HCT116 (cell line): ENCODE results near the gene STARD8. TPM values are rescaled to one million over a fixed set of nuclear protein-coding genes. Genes with fewer than 3 reads are reported as not detected.

ENCODE experiments used
- ATAC-seq: fragments of 200-7000 bp; cut with Tn5 transposase; 2 replicates; pipeline ENCODE4 v1.9.1; 2020; ENCODE audit warnings: mild to moderate bottlenecking, moderate library complexity
- BruUV-seq: library from RNA; stranded (reverse); fragments of 400-500 nt; replicated peaks from 2 replicates; lab custom pipeline; 2021; lab: Mats Ljungman, UMichigan
- CTCF ChIA-PET: fragments of 300-600 bp; sonication (Branson Sonifier 250); formaldehyde crosslinking; loops from one replicate; lab custom pipeline; 2021; ENCODE audit warnings: antibody characterized with exemption; lab: Charles Lee
- POLR2A ChIA-PET: fragments of 300-600, 350-600 bp; sonication (Branson Sonifier 250); formaldehyde crosslinking; loops from one replicate; lab custom pipeline; 2021; ENCODE audit warnings: antibody characterized with exemption; lab: Charles Lee
- RAD21 ChIA-PET, 2 experiments: fragments of 300-600 bp; sonication (Branson Sonifier 250); formaldehyde crosslinking; loops; one replicate each; lab custom pipeline; 2023; ENCODE audit warnings: low total read pairs in 2 of 2; ENCODE audit not compliant: uncharacterized antibody in 2 of 2, unreplicated experiment in 2 of 2, low non-redundant PET in 1 of 2; lab: Charles Lee
- DNase-seq: peaks from one replicate; pipeline ENCODE4 v3.0.0-alpha.2; 2010; ENCODE audit warnings: low read depth, low spot score
- H2AFZ ChIP-seq: fragments of 200-600 bp; shearing (Covaris generic), sonication (generic); 2 replicates; pipeline ENCODE4 v1.6.1; 2017; ENCODE audit warnings: low read depth, mixed run types, mixed read lengths, antibody characterized with exemption, low read length; ENCODE audit not compliant: poor library complexity, severe bottlenecking
- H3K27ac ChIP-seq: 2 replicates; pipeline ENCODE4 v1.5.1; 2012; ENCODE audit warnings: low read depth, low read length
- H3K27me3 ChIP-seq: fragments of 200-600 bp; sonication (generic); 2 replicates; pipeline ENCODE4 v1.6.1; 2016; ENCODE audit warnings: mixed run types, low read length, mixed read lengths; ENCODE audit not compliant: insufficient read depth
- H3K36me3 ChIP-seq, 2 experiments: fragments of 200-500 bp in 1 of 2; fragments of 200-600 bp in 1 of 2; sonication (Bioruptor generic) in 1 of 2; sonication (generic) in 1 of 2; 2 replicates each; pipeline versions ENCODE4 v1.5.1 to v1.6.1; 2014 to 2016; ENCODE audit warnings: low read length in 2 of 2, inconsistent platforms in 1 of 2, mixed read lengths in 1 of 2, mixed run types in 1 of 2; ENCODE audit not compliant: insufficient read depth in 2 of 2, control insufficient read depth in 1 of 2
- H3K4me1 ChIP-seq, 2 experiments: fragments of 200-600 bp in 1 of 2; sonication (generic) in 1 of 2; 2 replicates each; pipeline versions ENCODE4 v1.5.1 to v1.6.1; 2012 to 2017; ENCODE audit warnings: low read length in 2 of 2, inconsistent platforms in 1 of 2, mild to moderate bottlenecking in 1 of 2, mixed read lengths in 1 of 2, mixed run types in 1 of 2, moderate library complexity in 1 of 2; ENCODE audit not compliant: insufficient read depth in 2 of 2, control insufficient read depth in 1 of 2
- H3K4me2 ChIP-seq: fragments of 200-600 bp; sonication (generic); 2 replicates; pipeline ENCODE4 v1.6.1; 2017; ENCODE audit warnings: mixed run types, low read length, mixed read lengths
- H3K4me3 ChIP-seq, 2 experiments: fragments of 200-600 bp in 1 of 2; sonication (generic) in 1 of 2; replicated peaks in 1 of 2; 2 replicates each; pipeline ENCODE4 v1.5.1; 2011 to 2016; ENCODE audit warnings: low read length in 2 of 2, control low read depth in 1 of 2, low read depth in 1 of 2, mild to moderate bottlenecking in 1 of 2, mixed read lengths in 1 of 2, mixed run types in 1 of 2
- H3K79me2 ChIP-seq: fragments of 200-600 bp; sonication (generic); 2 replicates; pipeline ENCODE4 v1.6.1; 2017; ENCODE audit warnings: mild to moderate bottlenecking, mixed run types, low read length, moderate library complexity, mixed read lengths; ENCODE audit not compliant: insufficient read depth
- H3K9ac ChIP-seq: fragments of 200-600 bp; sonication (generic); 2 replicates; pipeline ENCODE4 v1.6.1; 2016; ENCODE audit warnings: low read length, mixed read lengths
- H3K9me2 ChIP-seq: fragments of 200-600 bp; sonication (generic), shearing (Covaris generic); 2 replicates; pipeline ENCODE4 v1.6.1; 2017; ENCODE audit warnings: mixed run types, mild to moderate bottlenecking, moderate library complexity; ENCODE audit not compliant: insufficient read depth
- H3K9me3 ChIP-seq, 2 experiments: fragments of 200-500 bp in 1 of 2; fragments of 200-600 bp in 1 of 2; sonication (Bioruptor generic) in 1 of 2; sonication (generic) in 1 of 2; 2 replicates each; pipeline ENCODE4 v1.6.1; 2014 to 2017; ENCODE audit warnings: low read length in 2 of 2, mixed read lengths in 2 of 2, inconsistent platforms in 1 of 2, low read depth in 1 of 2, mild to moderate bottlenecking in 1 of 2, mixed run types in 1 of 2, moderate library complexity in 1 of 2; ENCODE audit not compliant: control insufficient read depth in 1 of 2, insufficient read depth in 1 of 2
- H4K20me1 ChIP-seq: fragments of 200-600 bp; sonication (generic), shearing (Covaris generic); 2 replicates; pipeline ENCODE4 v1.6.1; 2017; ENCODE audit warnings: mixed run types, mild to moderate bottlenecking, moderate library complexity; ENCODE audit not compliant: insufficient read depth
- CEBPB ChIP-seq: IDR thresholded peaks from 2 replicates; pipeline ENCODE4 v1.6.1; 2012; ENCODE audit warnings: low read depth
- ELF1 ChIP-seq: IDR thresholded peaks from 2 replicates; pipeline ENCODE4 v1.6.1; 2012; ENCODE audit warnings: low read depth, borderline replicate concordance
- FOSL1 ChIP-seq: IDR thresholded peaks from 2 replicates; pipeline ENCODE4 v1.6.1; 2012; ENCODE audit warnings: low read depth
- POLR2A ChIP-seq: IDR thresholded peaks from 2 replicates; pipeline ENCODE4 v1.7.0; 2011; ENCODE audit warnings: borderline replicate concordance; ENCODE audit not compliant: insufficient read depth, insufficient read length; ENCODE audit errors: extremely low read depth
- POLR2AphosphoS5 ChIP-seq: IDR thresholded peaks from 2 replicates; pipeline ENCODE4 v1.6.1; 2011; ENCODE audit warnings: mild to moderate bottlenecking, low read depth, low read length, moderate library complexity
- SP1 ChIP-seq: IDR thresholded peaks from 2 replicates; pipeline ENCODE4 v1.6.1; 2012; ENCODE audit warnings: low read depth
- ZBTB33 ChIP-seq: IDR thresholded peaks from 2 replicates; pipeline ENCODE4 v1.6.1; 2011; ENCODE audit warnings: mild to moderate bottlenecking, low read length, moderate library complexity; ENCODE audit not compliant: insufficient replicate concordance; ENCODE audit errors: extremely low read depth
- intact Hi-C: fragments of 100-400 bp; cut with micrococcal nuclease; formaldehyde crosslinking; loops from 2 replicates; pipeline ENCODE4 v1.10.0; 2022
- total RNA-seq: library from RNA; stranded (reverse); gene quantifications from one replicate; pipeline ENCODE4 v1.2.1, GENCODE V29; 2021; ENCODE audit not compliant: unreplicated experiment

Gene STARD8
- total RNA-seq, 1 experiment from 2014 or later = 5.4 TPM

GRCh38 chrX:68683580-68683979 is 36.1 kb downstream of the STARD8 start:
- RAD21 ChIA-PET = no interaction called here
- no peaks in the 10 kb centered on the region for H3K79me2 ChIP-seq
- no peak for DNase-seq
- H3K4me1 ChIP-seq = no peaks in the 10 kb centered on the region
- no peaks in the 10 kb centered on the region for H3K9me2 ChIP-seq
- H3K4me3 ChIP-seq = no peak overlapping the region
- H3K36me3 ChIP-seq = no peaks in the 10 kb centered on the region
- no peak overlapping the region for H2AFZ ChIP-seq
- H3K9me3 ChIP-seq = no peaks in the 10 kb centered on the region
- CTCF ChIA-PET = no interaction called here
- no TSS peak for BruUV-seq
- no peak overlapping the region for H3K27ac ChIP-seq
- H3K4me2 ChIP-seq = no peak overlapping the region
- POLR2A ChIA-PET = no interaction called here
- no peak for TF ChIP-seq POLR2A
- no peak for TF ChIP-seq ELF1
- no peak for TF ChIP-seq ZBTB33
- intact Hi-C loops = no loop called here
- no peaks in the 10 kb centered on the region for H4K20me1 ChIP-seq
- no peak for ATAC-seq
- H3K9ac ChIP-seq = no peak overlapping the region
- H3K27me3 ChIP-seq = no peaks in the 10 kb centered on the region

- H3K27me3 ChIP-seq = no peaks in the 10 kb centered on the region
- ChIA-PET CTCF (no interaction called here), RAD21 (no interaction called here), POLR2A (no interaction called here)
- intact Hi-C loops = no loop called here
- no peaks in the 10 kb centered on the region for H3K4me1 ChIP-seq
- no peak for ATAC-seq
- BruUV-seq = no TSS peak
- no peaks in the 10 kb centered on the region for H3K79me2 ChIP-seq
- H3K36me3 ChIP-seq = no peaks in the 10 kb centered on the region
- H4K20me1 ChIP-seq = no peaks in the 10 kb centered on the region
- H3K27ac ChIP-seq = no peak overlapping the region
- no peaks in the 10 kb centered on the region for H3K9me3 ChIP-seq
- H3K9me2 ChIP-seq = no peaks in the 10 kb centered on the region
- H3K4me2 ChIP-seq = no peak overlapping the region
- H2AFZ ChIP-seq = no peak overlapping the region
- no peak for DNase-seq
- TF ChIP-seq POLR2A (no peak), FOSL1 (no peak), SP1 (no peak), CEBPB (no peak), POLR2AphosphoS5 (no peak)
- no peak overlapping the region for H3K9ac ChIP-seq
- H3K4me3 ChIP-seq = no peak overlapping the region
Measured at GRCh38 chrX:68684291-68684918, 36.9 kb downstream of the STARD8 start.
